Skin of body (tissue), 2 donors: ENCODE results near the gene MAPKAP1. TPM values are rescaled to one million over a fixed set of nuclear protein-coding genes. Genes with fewer than 3 reads are reported as not detected.
"Not testable (repeated sequence)": the region's sequence is repeated elsewhere in the genome, so short reads cannot be mapped to it uniquely, and the experiment has no call there.

Source experiments
- DNase-seq: peaks from one replicate; lab custom pipeline; 2025; lab: John Stamatoyannopoulos, UW
- total RNA-seq: library from RNA; depleted of rRNA; stranded (reverse); fragments of >200 nt; gene quantifications from one replicate; pipeline ENCODE4 v1.2.3, GENCODE V29; 2014

Gene MAPKAP1
- total RNA-seq, 1 donor from 2014 or later = 35.2 TPM

GRCh38 chr9:125732562-125732961, 25.6 kb upstream of the MAPKAP1 start:
- DNase-seq = no peak

- no peak for DNase-seq
These were observed 23.2 kb upstream of the MAPKAP1 start for GRCh38 chr9:125730168-125730567.

GRCh38 chr9:125726456-125727132, 19.6 kb upstream of the MAPKAP1 start:
- DNase-seq = no peak

- no peak for DNase-seq
These were observed 430 bp upstream of the MAPKAP1 start for GRCh38 chr9:125707472-125707804.

GRCh38 chr9:125705893-125706292, 1.1 kb downstream of the MAPKAP1 start:
- DNase-seq = no peak

- DNase-seq = no peak
These were observed 3.3 kb downstream of the MAPKAP1 start for GRCh38 chr9:125703662-125704061.

- DNase-seq = no peak
These were observed 5.7 kb downstream of the MAPKAP1 start for GRCh38 chr9:125701351-125701750.

GRCh38 chr9:125700791-125701190, 6.2 kb downstream of the MAPKAP1 start:
- DNase-seq = no peak

- DNase-seq = no peak
These were observed 7.1 kb downstream of the MAPKAP1 start for GRCh38 chr9:125699870-125700269.

- no peak for DNase-seq
These were observed 10.8 kb downstream of the MAPKAP1 start for GRCh38 chr9:125696106-125696647.

- DNase-seq = not testable (repeated sequence)
These were observed 11.5 kb downstream of the MAPKAP1 start for GRCh38 chr9:125695548-125695947.

- no peak for DNase-seq
These were observed 12.5 kb downstream of the MAPKAP1 start for GRCh38 chr9:125694478-125694877.

GRCh38 chr9:125693492-125693891, 13.5 kb downstream of the MAPKAP1 start:
- not testable (repeated sequence) for DNase-seq

GRCh38 chr9:125691869-125692268, 15.1 kb downstream of the MAPKAP1 start:
- no peak for DNase-seq

- DNase-seq = no peak
These were observed 16.3 kb downstream of the MAPKAP1 start for GRCh38 chr9:125690679-125691078.

- DNase-seq = peak; percentile 8
These were observed 19.7 kb downstream of the MAPKAP1 start for GRCh38 chr9:125687163-125687863.

- DNase-seq = no peak
These were observed 21.8 kb downstream of the MAPKAP1 start for GRCh38 chr9:125685167-125685566.

GRCh38 chr9:125683486-125683885, 23.5 kb downstream of the MAPKAP1 start:
- DNase-seq = no peak

GRCh38 chr9:125682340-125682739, 24.7 kb downstream of the MAPKAP1 start:
- DNase-seq = no peak

- no peak for DNase-seq
These were observed 25.4 kb downstream of the MAPKAP1 start for GRCh38 chr9:125681657-125682056.

GRCh38 chr9:125681086-125681622, 25.9 kb downstream of the MAPKAP1 start:
- no peak for DNase-seq

GRCh38 chr9:125680445-125680844, 26.6 kb downstream of the MAPKAP1 start:
- no peak for DNase-seq
